NCI-H345 treated with DMSO at 0.1 percent for 48 hours (cell line): ENCODE results near the gene LRIG1.

ENCODE experiments used
- DNase-seq: peaks from one replicate; lab custom pipeline; 2025; ENCODE audit not compliant: unreplicated experiment; lab: John Stamatoyannopoulos, UW

The LRIG1 gene

GRCh38 chr3:66470956-66471686 lies 29.7 kb downstream of the LRIG1 start:
- no peak for DNase-seq

GRCh38 chr3:66470285-66470684 lies 30.5 kb downstream of the LRIG1 start:
- DNase-seq = no peak

GRCh38 chr3:66469220-66469640 lies 31.6 kb downstream of the LRIG1 start:
- DNase-seq = no peak

- DNase-seq = no peak
Measured at GRCh38 chr3:66467996-66468735, 32.7 kb downstream of the LRIG1 start.

- DNase-seq = no peak
Measured at GRCh38 chr3:66466606-66467270, 34.1 kb downstream of the LRIG1 start.

- no peak for DNase-seq
Measured at GRCh38 chr3:66465587-66465986, 35.2 kb downstream of the LRIG1 start.

- DNase-seq = no peak
Measured at GRCh38 chr3:66465034-66465433, 35.8 kb downstream of the LRIG1 start.

GRCh38 chr3:66464512-66464894 lies 36.3 kb downstream of the LRIG1 start:
- no peak for DNase-seq

- no peak for DNase-seq
Measured at GRCh38 chr3:66463730-66464511, 36.9 kb downstream of the LRIG1 start.

- no peak for DNase-seq
Measured at GRCh38 chr3:66463054-66463631, 37.7 kb downstream of the LRIG1 start.

GRCh38 chr3:66457252-66457651 lies 43.6 kb downstream of the LRIG1 start:
- no peak for DNase-seq

GRCh38 chr3:66456711-66457173 lies 44.1 kb downstream of the LRIG1 start:
- DNase-seq = no peak

GRCh38 chr3:66454464-66454859 lies 46.4 kb downstream of the LRIG1 start:
- DNase-seq = no peak

- no peak for DNase-seq
Measured at GRCh38 chr3:66453651-66454463, 47.0 kb downstream of the LRIG1 start.

- no peak for DNase-seq
Measured at GRCh38 chr3:66452303-66453011, 48.4 kb downstream of the LRIG1 start.

- DNase-seq = no peak
Measured at GRCh38 chr3:66451766-66452165, 49.1 kb downstream of the LRIG1 start.

GRCh38 chr3:66450390-66451022 lies 50.3 kb downstream of the LRIG1 start:
- DNase-seq = no peak

- no peak for DNase-seq
Measured at GRCh38 chr3:66449411-66449974, 51.3 kb downstream of the LRIG1 start.
